ENCODE measurements around the gene GMPPA. TPM values are rescaled to one million over a fixed set of nuclear protein-coding genes. Genes with fewer than 3 reads are reported as not detected.

Gene GMPPA
- 16.6 and 66.3 TPM in 2 replicates for total RNA-seq (ENCODE audit: low replicate concordance)

GRCh38 chr2:219498280-219499057, at the start of gene GMPPA:
GMPPA (plus strand) TSS chr2:219498891; CDS start chr2:219499976, 1,085 bp downstream.
- H3K4me3 ChIP-seq (ENCODE audit: low read depth, low read length), result peak within 1 kb of the TSS; percentile 84
- DNase-seq (ENCODE audit: low read depth), result peak; percentile 99
- TF ChIP-seq, protein P1, sequence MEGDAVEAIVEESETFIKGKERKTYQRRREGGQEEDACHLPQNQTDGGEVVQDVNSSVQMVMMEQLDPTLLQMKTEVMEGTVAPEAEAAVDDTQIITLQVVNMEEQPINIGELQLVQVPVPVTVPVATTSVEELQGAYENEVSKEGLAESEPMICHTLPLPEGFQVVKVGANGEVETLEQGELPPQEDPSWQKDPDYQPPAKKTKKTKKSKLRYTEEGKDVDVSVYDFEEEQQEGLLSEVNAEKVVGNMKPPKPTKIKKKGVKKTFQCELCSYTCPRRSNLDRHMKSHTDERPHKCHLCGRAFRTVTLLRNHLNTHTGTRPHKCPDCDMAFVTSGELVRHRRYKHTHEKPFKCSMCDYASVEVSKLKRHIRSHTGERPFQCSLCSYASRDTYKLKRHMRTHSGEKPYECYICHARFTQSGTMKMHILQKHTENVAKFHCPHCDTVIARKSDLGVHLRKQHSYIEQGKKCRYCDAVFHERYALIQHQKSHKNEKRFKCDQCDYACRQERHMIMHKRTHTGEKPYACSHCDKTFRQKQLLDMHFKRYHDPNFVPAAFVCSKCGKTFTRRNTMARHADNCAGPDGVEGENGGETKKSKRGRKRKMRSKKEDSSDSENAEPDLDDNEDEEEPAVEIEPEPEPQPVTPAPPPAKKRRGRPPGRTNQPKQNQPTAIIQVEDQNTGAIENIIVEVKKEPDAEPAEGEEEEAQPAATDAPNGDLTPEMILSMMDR (IDR thresholded peaks at IDR 0.05; ENCODE audit: insufficient read depth, low read length), result no peak

DNA sequence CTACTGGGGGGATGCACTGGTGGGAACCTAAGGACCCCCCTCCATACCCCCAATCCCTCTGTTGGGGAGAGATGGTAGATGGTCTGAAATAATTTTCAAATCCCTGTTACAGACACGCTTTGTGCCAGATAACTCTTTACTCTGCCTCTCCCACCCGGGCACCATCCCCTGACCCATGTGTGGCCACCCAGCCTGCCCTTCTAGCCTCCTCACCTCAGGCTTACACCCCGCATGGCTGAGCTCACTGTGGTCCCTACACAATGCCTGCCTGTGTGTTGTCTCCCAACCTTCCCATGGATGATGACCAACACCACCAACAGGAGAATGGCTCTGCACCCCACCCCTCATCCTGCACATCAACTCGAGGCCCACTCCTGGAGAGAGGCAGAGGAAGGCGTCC, 49.1 kb upstream of the GMPPA start:
- TF ChIP-seq, protein P1 (IDR thresholded peaks at IDR 0.05; ENCODE audit: insufficient read depth, low read length), result no peak
- DNase-seq (ENCODE audit: low read depth), result no peak
- H3K4me3 ChIP-seq (ENCODE audit: low read depth, low read length), result no peak overlapping the region

GRCh38 chr2:219451661-219452360, 46.9 kb upstream of the GMPPA start:
- peak; percentile 26 for DNase-seq (ENCODE audit: low read depth)

GRCh38 chr2:219452361-219453317, 46.1 kb upstream of the GMPPA start:
- no peak overlapping the region for H3K4me3 ChIP-seq (ENCODE audit: low read depth, low read length)
- TF ChIP-seq, protein P1 (IDR thresholded peaks at IDR 0.05; ENCODE audit: insufficient read depth, low read length), result no peak
- peak; percentile 97 for DNase-seq (ENCODE audit: low read depth)

More at GRCh38 chr2:219451661-219452360, 46.9 kb upstream of the GMPPA start:
- no peak overlapping the region for H3K4me3 ChIP-seq (ENCODE audit: low read depth, low read length)
- TF ChIP-seq, protein P1 (IDR thresholded peaks at IDR 0.05; ENCODE audit: insufficient read depth, low read length), result no peak

DNA sequence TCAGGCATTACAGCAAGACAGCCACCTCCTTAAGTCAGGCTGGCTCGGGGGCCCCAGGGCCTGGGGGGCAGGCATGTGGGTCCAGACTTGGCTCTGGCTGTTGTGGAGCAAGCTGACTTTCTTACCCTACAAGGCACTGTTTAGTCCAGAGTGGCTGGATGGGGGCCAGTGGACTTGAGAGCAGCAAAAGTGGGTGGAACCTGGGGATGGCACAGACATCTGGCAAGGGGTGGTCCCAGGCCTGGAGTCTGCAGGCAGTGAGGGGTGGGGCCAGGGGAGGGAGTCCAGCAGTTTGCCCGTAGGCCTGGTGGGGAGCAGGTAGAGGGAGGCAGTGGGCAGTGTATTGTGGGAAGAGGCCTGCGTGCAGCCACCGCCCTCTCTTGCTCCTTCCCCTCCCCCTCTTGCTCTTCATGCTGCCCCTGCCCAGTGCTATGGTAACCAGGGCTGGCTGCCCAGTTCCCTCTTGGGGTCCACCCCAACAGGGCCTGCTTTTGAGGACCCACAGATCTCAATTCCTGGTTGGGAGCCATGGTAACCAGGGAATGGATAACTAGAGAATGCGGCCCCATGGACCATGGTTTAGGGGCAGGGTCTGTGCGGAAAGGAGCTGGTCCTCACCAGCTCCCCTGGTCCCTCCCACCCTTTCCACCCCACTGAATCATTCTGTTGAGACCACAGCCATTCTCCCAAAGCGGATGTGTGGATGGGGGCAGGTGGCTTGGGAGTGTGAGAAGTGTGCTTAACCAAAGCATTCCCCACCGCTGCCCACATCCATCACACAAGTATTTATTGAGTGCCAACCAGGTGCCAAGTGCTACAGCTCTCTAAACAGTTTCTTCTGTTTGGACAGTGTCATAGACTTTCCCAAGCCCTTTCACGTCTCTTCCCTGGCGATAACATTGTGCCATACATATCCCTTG, 44.8 kb upstream of the GMPPA start:
- TF ChIP-seq, protein P1 (IDR thresholded peaks at IDR 0.05; ENCODE audit: insufficient read depth, low read length), result no peak
- H3K4me3 ChIP-seq (ENCODE audit: low read depth, low read length), result no peak overlapping the region
- peak; percentile 89 for DNase-seq (ENCODE audit: low read depth)
